ENCODE measurements around the gene SIK3.

The SIK3 gene

DNA sequence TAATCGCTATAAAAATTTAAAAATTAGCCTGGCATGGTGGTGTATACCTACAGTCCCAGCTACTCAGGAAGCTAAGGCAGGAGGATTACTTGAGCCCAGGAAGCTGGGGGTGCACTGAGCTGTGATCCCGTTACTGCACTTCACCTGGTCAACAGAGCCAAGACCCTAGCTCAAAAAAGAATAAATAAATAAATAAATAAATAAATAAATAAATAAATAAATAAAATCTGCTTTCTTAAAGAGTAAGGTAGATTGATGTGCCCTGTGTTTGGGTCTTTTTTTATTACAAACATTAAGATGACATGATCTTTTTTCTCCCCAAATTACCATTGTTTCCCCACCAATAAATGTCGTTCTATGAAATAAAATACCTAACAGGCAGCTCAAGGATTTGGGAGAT, 146.5 kb downstream of the SIK3 start:
- DNase-seq (ENCODE audit: low read depth) = no peak
- no peak overlapping the region for H3K4me3 ChIP-seq (ENCODE audit: control insufficient read depth, low read depth, low read length)
- TF ChIP-seq, protein P1, sequence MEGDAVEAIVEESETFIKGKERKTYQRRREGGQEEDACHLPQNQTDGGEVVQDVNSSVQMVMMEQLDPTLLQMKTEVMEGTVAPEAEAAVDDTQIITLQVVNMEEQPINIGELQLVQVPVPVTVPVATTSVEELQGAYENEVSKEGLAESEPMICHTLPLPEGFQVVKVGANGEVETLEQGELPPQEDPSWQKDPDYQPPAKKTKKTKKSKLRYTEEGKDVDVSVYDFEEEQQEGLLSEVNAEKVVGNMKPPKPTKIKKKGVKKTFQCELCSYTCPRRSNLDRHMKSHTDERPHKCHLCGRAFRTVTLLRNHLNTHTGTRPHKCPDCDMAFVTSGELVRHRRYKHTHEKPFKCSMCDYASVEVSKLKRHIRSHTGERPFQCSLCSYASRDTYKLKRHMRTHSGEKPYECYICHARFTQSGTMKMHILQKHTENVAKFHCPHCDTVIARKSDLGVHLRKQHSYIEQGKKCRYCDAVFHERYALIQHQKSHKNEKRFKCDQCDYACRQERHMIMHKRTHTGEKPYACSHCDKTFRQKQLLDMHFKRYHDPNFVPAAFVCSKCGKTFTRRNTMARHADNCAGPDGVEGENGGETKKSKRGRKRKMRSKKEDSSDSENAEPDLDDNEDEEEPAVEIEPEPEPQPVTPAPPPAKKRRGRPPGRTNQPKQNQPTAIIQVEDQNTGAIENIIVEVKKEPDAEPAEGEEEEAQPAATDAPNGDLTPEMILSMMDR (IDR thresholded peaks at IDR 0.05; ENCODE audit: control insufficient read depth, insufficient read depth, low read depth, low read length, missing control alignments) = no peak

DNA sequence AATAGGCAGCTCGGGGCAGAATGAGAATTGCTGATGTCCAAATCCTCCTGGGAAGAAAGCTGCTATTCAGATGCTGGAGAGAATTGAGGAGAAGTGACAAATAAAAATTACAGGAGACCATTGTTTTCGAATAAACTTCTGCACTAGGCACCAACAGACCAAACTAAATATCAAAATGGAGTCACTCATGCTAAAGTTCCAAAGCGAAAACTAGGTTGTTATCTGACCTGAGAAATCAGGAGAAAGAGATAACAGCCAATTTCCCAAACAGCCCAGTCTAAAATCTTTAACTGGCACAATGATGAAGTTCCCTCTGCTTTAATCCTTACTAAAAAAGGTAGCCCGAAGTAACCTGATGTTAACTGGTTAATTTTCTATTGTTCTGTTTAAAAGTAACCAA, 148.0 kb downstream of the SIK3 start:
- no peak overlapping the region for H3K4me3 ChIP-seq (ENCODE audit: control insufficient read depth, low read depth, low read length)
- DNase-seq (ENCODE audit: low read depth) = no peak
- TF ChIP-seq, protein P1 (IDR thresholded peaks at IDR 0.05; ENCODE audit: control insufficient read depth, insufficient read depth, low read depth, low read length, missing control alignments) = no peak

DNA sequence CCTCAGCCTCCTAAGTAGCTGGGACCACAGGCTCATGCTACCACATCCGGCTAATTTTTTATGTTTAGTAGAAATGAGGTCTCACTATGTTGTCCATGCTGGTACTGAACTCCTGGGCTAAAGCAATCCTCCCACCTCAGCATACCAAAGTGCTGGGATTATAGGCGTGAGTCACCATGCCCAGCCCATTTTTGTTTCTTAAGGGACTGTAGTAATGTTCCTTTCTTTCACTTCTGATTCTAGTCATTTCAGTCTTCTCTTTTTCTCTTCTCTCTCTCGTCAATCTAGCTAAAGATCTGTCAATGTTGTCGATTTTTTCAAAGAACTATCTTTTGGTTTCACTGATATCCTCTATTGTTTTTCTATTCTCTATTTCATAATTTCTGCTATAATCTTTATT, 149.8 kb downstream of the SIK3 start:
- TF ChIP-seq, protein P1 (IDR thresholded peaks at IDR 0.05; ENCODE audit: control insufficient read depth, insufficient read depth, low read depth, low read length, missing control alignments) = no peak
- no peak for DNase-seq (ENCODE audit: low read depth)
- H3K4me3 ChIP-seq (ENCODE audit: control insufficient read depth, low read depth, low read length) = no peak overlapping the region

DNA sequence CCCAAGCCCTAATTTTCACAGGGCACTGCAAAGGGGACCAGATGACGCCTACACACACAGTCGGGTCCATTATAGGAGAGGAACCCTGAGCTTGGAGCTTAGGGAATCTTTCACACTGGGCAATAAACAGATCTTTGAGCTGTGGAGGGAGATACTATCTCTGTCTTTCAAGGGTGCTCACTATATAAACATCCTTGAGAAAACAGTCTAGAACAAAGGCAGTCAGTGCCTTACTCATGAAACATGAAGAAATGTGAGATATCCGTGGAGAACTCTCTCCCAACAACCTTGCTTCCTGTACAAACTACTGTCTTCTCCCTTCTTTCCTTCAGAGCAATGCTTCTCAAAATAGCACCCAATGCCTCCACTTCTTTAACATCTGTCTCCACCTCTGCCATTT, 151.8 kb downstream of the SIK3 start:
- TF ChIP-seq, protein P1 (IDR thresholded peaks at IDR 0.05; ENCODE audit: control insufficient read depth, insufficient read depth, low read depth, low read length, missing control alignments) = no peak
- H3K4me3 ChIP-seq (ENCODE audit: control insufficient read depth, low read depth, low read length) = no peak overlapping the region
- no peak for DNase-seq (ENCODE audit: low read depth)

DNA sequence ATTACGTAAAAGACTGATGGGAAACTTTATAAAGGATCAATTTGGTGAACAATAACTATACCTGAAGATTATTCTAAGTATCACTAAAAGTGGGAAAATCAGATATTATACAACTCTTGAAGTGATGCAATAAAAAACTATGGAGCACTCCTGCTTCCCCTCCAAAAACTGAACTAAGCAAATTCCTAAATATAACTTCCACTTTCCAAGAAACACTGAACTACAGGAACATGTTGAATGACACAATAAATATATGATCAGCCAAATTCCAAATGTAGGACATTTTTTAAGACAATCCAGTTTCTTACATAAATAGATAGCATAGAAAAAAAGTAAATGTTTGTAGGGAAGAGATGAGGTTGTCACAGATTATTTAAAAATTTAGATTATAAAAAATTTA, 158.7 kb downstream of the SIK3 start:
- TF ChIP-seq, protein P1 (IDR thresholded peaks at IDR 0.05; ENCODE audit: control insufficient read depth, insufficient read depth, low read depth, low read length, missing control alignments) = no peak
- H3K4me3 ChIP-seq (ENCODE audit: control insufficient read depth, low read depth, low read length) = no peak overlapping the region
- DNase-seq (ENCODE audit: low read depth) = no peak

DNA sequence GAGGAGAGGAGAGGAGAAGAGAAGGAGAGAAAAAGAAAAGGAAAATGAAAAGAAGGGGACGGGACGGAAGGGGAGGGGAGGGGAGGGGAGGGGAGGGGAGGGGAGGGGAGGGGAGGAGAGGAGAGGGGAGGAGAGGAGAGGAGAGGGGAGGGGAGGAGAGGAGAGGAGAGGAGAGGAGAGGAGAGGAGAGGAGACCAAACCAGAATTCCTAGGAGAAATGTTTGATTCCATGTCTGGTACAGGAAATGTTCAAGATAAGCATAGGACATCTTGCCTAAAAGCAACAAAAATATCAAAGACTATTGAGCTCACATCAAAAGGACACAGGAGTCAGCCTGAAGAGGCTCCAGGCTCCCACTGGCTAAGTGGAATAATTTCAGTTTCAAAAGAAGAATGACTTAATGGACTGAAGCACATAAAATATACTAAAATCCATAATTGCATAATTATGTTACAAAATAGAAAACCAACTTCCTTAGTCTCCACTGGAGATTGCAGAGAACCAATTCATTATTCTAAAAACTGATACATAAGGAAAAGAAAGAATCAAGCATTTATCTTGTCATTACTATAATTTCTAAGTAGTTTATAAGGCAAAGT, 159.7 kb downstream of the SIK3 start:
- DNase-seq (ENCODE audit: low read depth) = no peak
- TF ChIP-seq, protein P1 (IDR thresholded peaks at IDR 0.05; ENCODE audit: control insufficient read depth, insufficient read depth, low read depth, low read length, missing control alignments) = no peak
- H3K4me3 ChIP-seq (ENCODE audit: control insufficient read depth, low read depth, low read length) = no peak overlapping the region
